ENCODE data around the gene CLSTN2. TPM values are rescaled to one million over a fixed set of nuclear protein-coding genes. Genes with fewer than 3 reads are reported as not detected.

CLSTN2 gene
- total and polyA plus RNA-seq, 8 donors, result 0.31 to 1.1 (median 0.61) TPM

- Histone ChIP-seq H3K4me3 (no peak overlapping the region), H3K4me1 (no peaks in the 10 kb centered on the region), H3K36me3 (no peaks in the 10 kb centered on the region), H3K27ac (no peak overlapping the region), H3K27me3 (no peaks in the 10 kb centered on the region), H3K9me3 (no peaks in the 10 kb centered on the region)
- no peak for TF ChIP-seq CTCF (IDR thresholded peaks at IDR 0.05)
- intact Hi-C loops (cut with DNase I), result no loop called here
- DNase-seq (no peak), ATAC-seq (no peak)
Observed at GRCh38 chr3:140285380-140285779, 350.4 kb downstream of the CLSTN2 start.

- intact Hi-C loops (cut with DNase I), result no loop called here
- no peak for ATAC-seq
- Histone ChIP-seq H3K27ac (no peak overlapping the region), H3K4me3 (no peak overlapping the region), H3K4me1 (no peaks in the 10 kb centered on the region), H3K27me3 (no peaks in the 10 kb centered on the region), H3K9me3 (no peaks in the 10 kb centered on the region), H3K36me3 (no peaks in the 10 kb centered on the region)
- no peak for TF ChIP-seq CTCF (IDR thresholded peaks at IDR 0.05)
- DNase-seq, result no peak
Observed at GRCh38 chr3:140288595-140288994, 353.6 kb downstream of the CLSTN2 start.

GRCh38 chr3:140290105-140290504, 355.1 kb downstream of the CLSTN2 start:
- Histone ChIP-seq H3K36me3 (no peaks in the 10 kb centered on the region), H3K9me3 (no peaks in the 10 kb centered on the region), H3K27ac (no peak overlapping the region), H3K27me3 (no peaks in the 10 kb centered on the region), H3K4me1 (no peaks in the 10 kb centered on the region), H3K4me3 (no peak overlapping the region)
- DNase-seq, result no peak
- intact Hi-C loops (cut with DNase I), result no loop called here
- no peak for TF ChIP-seq CTCF (IDR thresholded peaks at IDR 0.05)
- no peak for ATAC-seq

GRCh38 chr3:140292170-140292569, 357.2 kb downstream of the CLSTN2 start:
- no peak for TF ChIP-seq CTCF (IDR thresholded peaks at IDR 0.05)
- Histone ChIP-seq H3K27me3 (no peaks in the 10 kb centered on the region), H3K9me3 (no peaks in the 10 kb centered on the region), H3K4me1 (no peaks in the 10 kb centered on the region), H3K4me3 (no peak overlapping the region), H3K27ac (no peak overlapping the region), H3K36me3 (no peaks in the 10 kb centered on the region)
- DNase-seq (no peak), ATAC-seq (no peak)
- intact Hi-C loops (cut with DNase I), result no loop called here

GRCh38 chr3:140292684-140293083, 357.7 kb downstream of the CLSTN2 start:
- no peak overlapping the region for H3K27ac ChIP-seq
- H3K27me3 ChIP-seq, result no peaks in the 10 kb centered on the region
- no peak overlapping the region for H3K4me3 ChIP-seq
- peak in 3 of 4 donors; percentile 12 to 53 (median 31) for DNase-seq
- H3K4me1 ChIP-seq, result no peaks in the 10 kb centered on the region
- TF ChIP-seq CTCF (IDR thresholded peaks at IDR 0.05), result no peak
- no peaks in the 10 kb centered on the region for H3K9me3 ChIP-seq
- ATAC-seq, result peak; percentile 56
- H3K36me3 ChIP-seq, result no peaks in the 10 kb centered on the region
- intact Hi-C loops (cut with DNase I), result no loop called here
